ENCODE data around the gene HIBCH. TPM values are rescaled to one million over a fixed set of nuclear protein-coding genes. Genes with fewer than 3 reads are reported as not detected.
A peak's percentile ranks its signal among the peaks of the same experiment; 100 is the strongest.

The HIBCH gene
- total and polyA plus RNA-seq, 9 of the 15 experiments (the other 6 are each of a cell fraction or from before 2014, with no cell fraction given) = 17.0 to 65.4 (median 28.3) TPM

DNA sequence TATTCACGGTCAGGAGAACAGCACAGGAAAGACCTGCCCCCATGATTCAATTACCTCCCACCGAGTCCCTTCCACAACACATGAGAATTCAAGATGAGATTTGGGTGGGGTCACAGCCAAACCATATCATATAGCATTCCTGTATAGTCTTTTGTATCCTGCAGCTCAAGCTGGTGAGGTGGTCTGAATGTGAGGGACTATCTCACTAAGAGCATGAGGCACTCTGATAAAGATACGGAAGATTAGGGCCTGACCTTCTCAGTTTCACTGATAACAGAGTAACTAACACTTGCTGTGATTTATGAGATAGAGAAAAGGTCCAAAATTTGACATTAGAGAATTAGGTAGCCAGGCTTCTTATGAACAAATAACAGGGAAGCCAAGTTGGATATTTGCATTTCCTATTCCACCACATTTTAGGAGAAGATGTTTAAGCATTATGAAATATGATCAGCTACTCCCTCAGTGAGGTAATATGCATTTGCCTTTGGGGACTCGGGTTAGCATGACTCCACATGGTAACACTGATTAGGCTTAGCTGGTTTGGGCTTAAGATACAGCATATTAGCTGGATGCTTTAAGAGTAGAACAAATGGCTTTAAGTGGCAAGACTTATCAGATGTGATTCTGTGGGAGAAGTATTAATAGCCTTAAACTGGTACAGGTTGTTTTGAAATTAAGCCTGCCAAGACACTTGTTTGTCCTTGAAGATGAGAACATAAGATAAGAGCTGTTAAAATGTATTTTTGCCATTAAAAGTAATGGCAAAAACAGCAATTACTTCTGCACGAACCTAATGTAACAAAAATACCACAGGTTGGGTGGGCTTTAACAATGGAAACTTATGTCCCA is 150.2 kb downstream of the HIBCH start:
- 22% methylated on average over 5 of the region's 5 CpGs for WGBS (ENCODE audit: insufficient coverage, low coverage, missing lambda C conversion rate)
- no peak overlapping the region for H3K27ac ChIP-seq (ENCODE audit: extremely low read depth, low read depth, low read length)
- H3K9me3 ChIP-seq (replicated peaks; ENCODE audit: control insufficient read depth, insufficient read depth, low read depth, low read length) = no peaks in the 10 kb centered on the region; the same call in 1 of the 2 replicates
- ATAC-seq (no peak), FAIRE-seq (no peak), DNase-seq (ENCODE audit: extremely low read depth in 1 of 4, low spot score in 3 of 4) (no peak)
- in situ Hi-C loops (cut with MboI) = no loop called here
- no peak overlapping the region for H2AFZ ChIP-seq (ENCODE audit: low read depth, low read length)
- TF ChIP-seq CBFA2T3 (IDR thresholded peaks at IDR 0.05) (peak; percentile 35), NCOR1 (IDR thresholded peaks at IDR 0.05) (no peak), KDM1A (IDR thresholded peaks at IDR 0.05) (0 out of 4 replicates have a peak, but pooled peaks of 1 of the 2 experiments have one; percentile 19), SRSF1 (IDR thresholded peaks at IDR 0.05; ENCODE audit: low read depth, low read length) (no peak)
- TF ChIP-seq, protein P1, sequence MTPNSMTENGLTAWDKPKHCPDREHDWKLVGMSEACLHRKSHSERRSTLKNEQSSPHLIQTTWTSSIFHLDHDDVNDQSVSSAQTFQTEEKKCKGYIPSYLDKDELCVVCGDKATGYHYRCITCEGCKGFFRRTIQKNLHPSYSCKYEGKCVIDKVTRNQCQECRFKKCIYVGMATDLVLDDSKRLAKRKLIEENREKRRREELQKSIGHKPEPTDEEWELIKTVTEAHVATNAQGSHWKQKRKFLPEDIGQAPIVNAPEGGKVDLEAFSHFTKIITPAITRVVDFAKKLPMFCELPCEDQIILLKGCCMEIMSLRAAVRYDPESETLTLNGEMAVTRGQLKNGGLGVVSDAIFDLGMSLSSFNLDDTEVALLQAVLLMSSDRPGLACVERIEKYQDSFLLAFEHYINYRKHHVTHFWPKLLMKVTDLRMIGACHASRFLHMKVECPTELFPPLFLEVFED (CRISPR knock-in tag; conservative IDR thresholded peaks at IDR 0.05) = no peak
- H3K36me3 ChIP-seq (ENCODE audit: control insufficient read depth, insufficient read depth, low read length) = no peaks in the 10 kb centered on the region
- H3K4me1 ChIP-seq (replicated peaks in 1 of 2; ENCODE audit: control insufficient read depth in 2 of 2, insufficient read depth in 2 of 2, low read length in 2 of 2) = peaks cover 0 to 8% of the 10 kb centered on the region in 2 experiments; a peak in 1 of 5 replicates
- intact Hi-C loops (cut with micrococcal nuclease) = no loop called here
- CTCF ChIA-PET (ENCODE audit: low intra/inter-chr PET ratio) = no interaction called here
- H3K9ac ChIP-seq (ENCODE audit: insufficient read depth in 1 of 2, low read depth in 2 of 2, low read length in 2 of 2) = no peak overlapping the region
- no TSS peak for BruUV-seq (replicated peaks)
- POLR2A ChIA-PET = interaction anchor here (0.7 to 2.5 kb wide), 2 partner anchors 8 to 11 kb away, joined by 4 to 9 read pairs; a partner anchor contains a TSS
- no peak overlapping the region for H3K4me2 ChIP-seq (ENCODE audit: insufficient read depth, low read length)
- no peaks in the 10 kb centered on the region for H3K79me2 ChIP-seq (ENCODE audit: control insufficient read depth, insufficient read depth, low read length)
- no peaks in the 10 kb centered on the region for H4K20me1 ChIP-seq (replicated peaks; ENCODE audit: control insufficient read depth, insufficient read depth, low read length)
- no peaks in the 10 kb centered on the region for H3K27me3 ChIP-seq (ENCODE audit: control insufficient read depth in 2 of 2, insufficient read depth in 2 of 2, low read length in 2 of 2)
- H3K4me3 ChIP-seq = no peak overlapping the region
- no peaks in the 10 kb centered on the region for H3K9me1 ChIP-seq (ENCODE audit: control insufficient read depth, insufficient read depth, low read length)

Data from K562 (cell line).